Cardiac muscle cell (in vitro differentiated cells and primary cell): ENCODE data around the gene DUS1L. TPM values are rescaled to one million over a fixed set of nuclear protein-coding genes. Genes with fewer than 3 reads are reported as not detected.

ENCODE experiments used
- DNase-seq, 2 donors: peaks; one replicate each; pipeline versions ENCODE4 v3.0.0 to v3.0.0-alpha.2; 2010 to 2017; ENCODE audit warnings: low read depth in 1 of 2, low spot score in 1 of 2
- H3K27ac ChIP-seq: fragments of 200-600 bp; sonication (generic); 2 replicates; pipeline ENCODE4 v1.5.1; 2016
- H3K27me3 ChIP-seq: fragments of 200-600 bp; sonication (generic); 2 replicates; pipeline ENCODE4 v1.6.0; 2016; ENCODE audit warnings: control low read depth
- H3K36me3 ChIP-seq: fragments of 200-600 bp; sonication (generic); 2 replicates; pipeline ENCODE4 v1.5.1; 2016; ENCODE audit warnings: control low read depth
- H3K4me1 ChIP-seq: fragments of 200-600 bp; sonication (generic); 2 replicates; pipeline ENCODE4 v1.8.1; 2017; ENCODE audit warnings: low read depth, mild to moderate bottlenecking, mixed run types
- H3K4me3 ChIP-seq: fragments of 200-600 bp; sonication (generic); 2 replicates; pipeline ENCODE4 v1.5.1; 2016; ENCODE audit warnings: mild to moderate bottlenecking
- H3K9me3 ChIP-seq: fragments of 200-600 bp; sonication (generic); 2 replicates; pipeline ENCODE4 v1.5.1; 2017; ENCODE audit warnings: low read depth, mild to moderate bottlenecking, control low read depth
- polyA plus RNA-seq: library from polyadenylated mRNA; unstranded; fragments of >200 nt; fragmentation: Nextera tagmentation; extraction: Ambion mirVana; gene quantifications from 2 replicates; pipeline ENCODE4 v1.2.1, GENCODE V29; 2016
- total RNA-seq: library from RNA; depleted of rRNA; stranded (reverse); fragments of >200 nt; gene quantifications from 2 replicates; pipeline ENCODE4 v1.2.3, GENCODE V29; 2016
- TF ChIP-seq, protein P1 (sequence below): IDR thresholded peaks from 2 replicates; pipeline ENCODE4 v1.5.1; 2012; ENCODE audit warnings: low read depth, mild to moderate bottlenecking, low read length

The DUS1L gene
- total and polyA plus RNA-seq, 2 experiments from 2014 or later = 183 to 184 TPM

DNA sequence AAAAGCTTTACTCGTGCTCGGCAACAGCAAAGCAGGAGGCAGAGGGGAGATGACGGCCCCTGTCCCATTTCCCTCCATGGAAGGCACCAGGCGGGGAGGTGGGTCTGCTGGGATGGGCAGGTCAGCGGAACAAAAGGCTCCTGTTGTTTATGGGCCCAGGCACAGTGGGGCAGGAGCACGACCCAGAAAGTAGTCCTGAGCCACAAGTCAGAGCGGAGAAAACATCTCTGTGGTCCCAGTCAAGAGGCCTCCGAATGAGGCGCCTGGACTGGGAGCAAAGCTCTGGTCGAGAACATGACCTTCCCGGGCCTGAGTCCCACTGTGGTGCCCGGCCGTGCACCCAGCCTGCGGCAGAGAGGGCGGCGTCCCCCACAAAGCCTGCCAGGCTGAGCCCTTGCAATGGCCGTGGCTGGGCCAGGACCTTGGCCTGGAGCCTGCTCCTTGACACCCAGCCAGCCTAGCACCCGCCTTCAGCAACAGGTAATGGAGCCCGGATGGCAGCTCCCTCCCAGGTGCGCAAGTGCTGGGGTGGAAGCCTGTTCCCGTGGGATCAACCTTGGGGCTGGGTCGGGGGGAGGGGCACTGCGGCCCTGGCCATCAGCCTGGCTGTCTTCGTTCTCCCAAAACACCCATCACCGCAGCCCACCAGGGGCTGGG, 17.6 kb downstream of the DUS1L start:
- TF ChIP-seq, protein P1, sequence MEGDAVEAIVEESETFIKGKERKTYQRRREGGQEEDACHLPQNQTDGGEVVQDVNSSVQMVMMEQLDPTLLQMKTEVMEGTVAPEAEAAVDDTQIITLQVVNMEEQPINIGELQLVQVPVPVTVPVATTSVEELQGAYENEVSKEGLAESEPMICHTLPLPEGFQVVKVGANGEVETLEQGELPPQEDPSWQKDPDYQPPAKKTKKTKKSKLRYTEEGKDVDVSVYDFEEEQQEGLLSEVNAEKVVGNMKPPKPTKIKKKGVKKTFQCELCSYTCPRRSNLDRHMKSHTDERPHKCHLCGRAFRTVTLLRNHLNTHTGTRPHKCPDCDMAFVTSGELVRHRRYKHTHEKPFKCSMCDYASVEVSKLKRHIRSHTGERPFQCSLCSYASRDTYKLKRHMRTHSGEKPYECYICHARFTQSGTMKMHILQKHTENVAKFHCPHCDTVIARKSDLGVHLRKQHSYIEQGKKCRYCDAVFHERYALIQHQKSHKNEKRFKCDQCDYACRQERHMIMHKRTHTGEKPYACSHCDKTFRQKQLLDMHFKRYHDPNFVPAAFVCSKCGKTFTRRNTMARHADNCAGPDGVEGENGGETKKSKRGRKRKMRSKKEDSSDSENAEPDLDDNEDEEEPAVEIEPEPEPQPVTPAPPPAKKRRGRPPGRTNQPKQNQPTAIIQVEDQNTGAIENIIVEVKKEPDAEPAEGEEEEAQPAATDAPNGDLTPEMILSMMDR = no peak
- H3K9me3 ChIP-seq = no peaks in the 10 kb centered on the region
- no peak overlapping the region for H3K4me3 ChIP-seq
- H3K27me3 ChIP-seq = no peaks in the 10 kb centered on the region
- DNase-seq = no peak
- H3K36me3 ChIP-seq = no peaks in the 10 kb centered on the region
- peaks cover 4% of the 10 kb centered on the region for H3K4me1 ChIP-seq
- no peak overlapping the region for H3K27ac ChIP-seq

DNA sequence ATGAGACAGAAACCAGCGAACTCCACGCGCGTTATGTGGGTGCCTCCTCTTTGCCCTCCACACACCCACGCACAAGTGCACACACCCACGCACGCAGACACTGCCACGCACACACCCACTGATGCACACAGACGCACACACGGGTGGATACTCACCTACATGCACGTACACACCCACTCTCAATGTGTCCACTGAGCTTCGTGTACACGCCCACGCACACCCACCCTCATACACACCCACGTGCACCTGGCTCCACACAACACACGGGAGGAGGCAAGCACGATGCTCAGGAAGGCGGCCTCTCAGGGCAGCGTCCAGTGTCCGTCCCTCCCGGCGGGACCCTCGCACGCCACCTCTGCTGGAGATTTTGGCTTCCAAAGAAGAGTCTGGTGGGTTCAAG, 18.2 kb downstream of the DUS1L start:
- Histone ChIP-seq H3K27ac (no peak overlapping the region), H3K36me3 (no peaks in the 10 kb centered on the region), H3K27me3 (no peaks in the 10 kb centered on the region), H3K4me3 (no peak overlapping the region), H3K9me3 (no peaks in the 10 kb centered on the region), H3K4me1 (no peaks in the 10 kb centered on the region)
- TF ChIP-seq, protein P1 = no peak
- no peak for DNase-seq

DNA sequence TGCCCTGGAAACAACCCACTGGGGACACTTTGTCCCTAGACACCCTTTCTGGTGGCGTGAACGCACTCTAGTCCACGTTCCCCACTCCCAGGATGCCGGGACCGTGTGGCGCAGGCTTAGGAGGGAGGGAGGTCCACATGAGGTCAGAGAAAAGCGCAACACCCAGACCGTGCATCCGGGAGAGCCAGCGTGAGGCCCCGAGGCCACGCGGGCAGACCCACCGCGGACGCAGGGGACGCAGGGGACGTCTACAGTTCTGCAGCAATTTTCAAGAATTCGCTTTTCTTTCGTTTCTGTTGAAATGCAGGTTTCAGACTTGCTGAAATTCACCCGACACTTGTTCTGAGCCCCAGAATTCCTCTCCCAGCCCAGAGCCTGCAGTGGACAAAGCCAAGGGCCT, 18.7 kb downstream of the DUS1L start:
- H3K27me3 ChIP-seq = no peaks in the 10 kb centered on the region
- H3K4me3 ChIP-seq = no peak overlapping the region
- no peaks in the 10 kb centered on the region for H3K4me1 ChIP-seq
- H3K9me3 ChIP-seq = no peaks in the 10 kb centered on the region
- peak overlapping the region; percentile 32 for H3K27ac ChIP-seq
- no peaks in the 10 kb centered on the region for H3K36me3 ChIP-seq
- TF ChIP-seq, protein P1 = no peak
- no peak for DNase-seq

DNA sequence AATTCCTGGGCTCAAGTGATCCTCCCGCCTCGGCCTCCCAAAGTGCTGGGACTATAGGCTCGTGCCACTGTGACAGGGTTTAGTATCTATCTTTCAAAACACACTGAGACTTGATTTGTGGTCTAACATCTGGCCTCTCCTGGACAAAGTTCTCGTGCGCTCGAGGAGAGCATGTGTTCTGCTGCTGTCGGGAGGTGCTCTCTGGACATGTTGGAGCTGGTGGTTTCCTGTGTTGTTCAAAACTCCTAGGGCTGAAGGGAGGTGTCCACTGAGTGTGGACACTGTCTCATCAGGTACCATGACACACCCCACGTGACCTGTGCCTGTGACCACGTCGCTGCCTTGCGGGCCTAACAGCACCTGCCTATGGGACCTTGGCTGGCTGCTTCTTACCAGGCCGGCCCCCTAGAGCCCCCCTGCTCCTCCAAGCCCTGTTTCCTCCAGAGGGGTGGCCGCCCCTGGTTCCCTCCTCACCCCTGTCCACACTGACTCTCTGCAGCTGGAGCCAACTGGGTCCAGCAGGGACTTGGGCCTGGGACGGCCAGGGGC, 19.6 kb downstream of the DUS1L start:
- Histone ChIP-seq H3K4me1 (no peaks in the 10 kb centered on the region), H3K36me3 (no peaks in the 10 kb centered on the region), H3K4me3 (no peak overlapping the region), H3K9me3 (no peaks in the 10 kb centered on the region), H3K27me3 (no peaks in the 10 kb centered on the region), H3K27ac (peak overlapping the region; percentile 32)
- TF ChIP-seq, protein P1 = no peak
- DNase-seq = no peak

DNA sequence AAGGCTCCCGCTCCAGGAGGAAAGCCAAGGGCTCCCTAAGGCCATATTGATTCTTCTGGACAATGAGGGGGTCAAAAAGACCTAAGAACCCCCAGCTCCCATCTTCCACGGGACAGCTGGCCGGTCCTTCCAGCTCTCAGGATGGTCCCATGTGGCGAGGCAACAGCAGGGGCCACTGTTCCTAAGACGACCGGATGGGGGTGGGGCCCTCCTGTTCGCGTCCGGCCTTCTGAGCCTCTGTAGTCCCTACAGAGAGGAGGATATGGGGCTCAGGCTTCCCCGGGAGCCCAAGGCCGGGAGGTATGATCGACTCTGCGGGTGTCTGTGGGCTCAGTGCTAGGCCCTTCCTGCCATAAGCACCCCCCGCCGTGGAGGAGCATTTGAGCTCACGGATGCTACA, 22.1 kb downstream of the DUS1L start:
- Histone ChIP-seq H3K4me3 (no peak overlapping the region), H3K27ac (no peak overlapping the region), H3K36me3 (no peaks in the 10 kb centered on the region), H3K9me3 (no peaks in the 10 kb centered on the region), H3K4me1 (no peaks in the 10 kb centered on the region), H3K27me3 (no peaks in the 10 kb centered on the region)
- no peak for DNase-seq
- TF ChIP-seq, protein P1 = no peak
